Spleen (tissue), 7 donors: ENCODE data around the gene DYNC1LI1.

ENCODE experiments used
- POLR2A ChIP-seq, 3 donors: fragments of 450-650 bp; IDR thresholded peaks; one replicate each; pipeline ENCODE4 v1.5.1; 2017; ENCODE audit warnings: antibody characterized with exemption in 3 of 3, mild to moderate bottlenecking in 1 of 3
- POLR2AphosphoS5 ChIP-seq, 3 donors: sonication (generic); formaldehyde crosslinking; IDR thresholded peaks; one replicate each; pipeline ENCODE4 v1.5.1; 2017; ENCODE audit warnings: antibody characterized with exemption in 3 of 3
- TF ChIP-seq, protein P1 (sequence below), 11 experiments: fragments of 200-600 bp in 7 of 11; fragments of 450-650 bp in 4 of 11; sonication (generic) in 4 of 11; IDR thresholded peaks in 8 of 11; conservative IDR thresholded peaks in 3 of 11; 1 replicate in 7 of 11; 2 replicates in 4 of 11; pipeline versions ENCODE4 v1.4.0 to v1.8.0; 2016 to 2021; ENCODE audit warnings: antibody characterized with exemption in 11 of 11, inconsistent platforms in 4 of 11, mild to moderate bottlenecking in 1 of 11
- donor health status: DM: no; HTN: no; CAD: no; lungs with moderate emphysema.
- donor health status: DM: no; HTN: no; CAD: no.
- donor health status: DM: no; HTN: no; CAD: no.

- TF ChIP-seq, protein P1, sequence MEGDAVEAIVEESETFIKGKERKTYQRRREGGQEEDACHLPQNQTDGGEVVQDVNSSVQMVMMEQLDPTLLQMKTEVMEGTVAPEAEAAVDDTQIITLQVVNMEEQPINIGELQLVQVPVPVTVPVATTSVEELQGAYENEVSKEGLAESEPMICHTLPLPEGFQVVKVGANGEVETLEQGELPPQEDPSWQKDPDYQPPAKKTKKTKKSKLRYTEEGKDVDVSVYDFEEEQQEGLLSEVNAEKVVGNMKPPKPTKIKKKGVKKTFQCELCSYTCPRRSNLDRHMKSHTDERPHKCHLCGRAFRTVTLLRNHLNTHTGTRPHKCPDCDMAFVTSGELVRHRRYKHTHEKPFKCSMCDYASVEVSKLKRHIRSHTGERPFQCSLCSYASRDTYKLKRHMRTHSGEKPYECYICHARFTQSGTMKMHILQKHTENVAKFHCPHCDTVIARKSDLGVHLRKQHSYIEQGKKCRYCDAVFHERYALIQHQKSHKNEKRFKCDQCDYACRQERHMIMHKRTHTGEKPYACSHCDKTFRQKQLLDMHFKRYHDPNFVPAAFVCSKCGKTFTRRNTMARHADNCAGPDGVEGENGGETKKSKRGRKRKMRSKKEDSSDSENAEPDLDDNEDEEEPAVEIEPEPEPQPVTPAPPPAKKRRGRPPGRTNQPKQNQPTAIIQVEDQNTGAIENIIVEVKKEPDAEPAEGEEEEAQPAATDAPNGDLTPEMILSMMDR (IDR thresholded peaks at IDR 0.05 in 8 of 11, conservative IDR thresholded peaks at IDR 0.05 in 3 of 11) = no peak
- TF ChIP-seq POLR2A (IDR thresholded peaks at IDR 0.05) (no peak), POLR2AphosphoS5 (IDR thresholded peaks at IDR 0.05) (no peak)
Observed at GRCh38 chr3:32614956-32615355, 44.3 kb upstream of the DYNC1LI1 start.
